Bone marrow (tissue), 2 donors: ENCODE data around the gene PGBD4.

Source experiments
- DNase-seq, 2 donors: peaks; one replicate each; lab custom pipeline; 2025; lab: John Stamatoyannopoulos, UW

The PGBD4 gene

DNA sequence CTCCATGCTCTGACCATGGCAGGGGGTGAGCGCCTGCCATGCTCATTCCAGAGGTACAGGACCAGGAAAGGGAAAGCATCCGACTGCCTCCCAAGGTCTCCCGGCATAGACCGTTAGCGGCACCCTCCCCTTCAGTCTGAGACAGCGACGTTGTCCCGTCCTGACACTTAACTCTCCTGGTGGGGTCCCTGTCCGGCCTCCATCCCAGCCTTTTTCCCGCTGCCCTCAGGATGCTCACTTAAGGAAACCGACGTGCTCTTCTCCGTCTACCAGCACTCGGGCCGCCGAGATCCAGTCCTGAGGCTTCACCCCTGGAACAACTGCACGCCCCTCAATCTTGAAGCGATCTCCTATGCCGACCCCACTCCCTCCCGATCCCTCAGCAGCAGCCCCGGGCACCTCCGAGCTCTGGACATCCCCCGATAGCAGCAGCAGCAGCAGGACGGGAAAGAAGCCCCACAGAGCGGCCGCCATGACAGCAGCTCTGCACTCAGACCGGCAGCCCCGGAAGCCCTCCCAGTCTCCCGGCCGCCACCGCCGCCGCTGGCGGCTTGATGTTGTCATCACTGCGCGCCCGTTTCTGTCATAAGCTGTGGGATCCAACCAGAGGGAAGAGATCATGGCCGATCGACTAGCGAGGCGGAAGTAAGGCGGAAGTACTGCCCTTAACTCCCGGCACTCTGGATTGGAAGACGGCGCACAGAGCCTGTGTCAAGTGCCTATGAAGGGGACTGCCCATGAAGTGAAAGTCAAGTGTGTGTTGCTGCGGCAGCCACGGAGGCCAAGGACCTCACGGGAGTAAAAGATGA is at the start of gene PGBD4, which contains the start of gene EMC7:
Gene PGBD4, plus strand, starts transcription at position 718 of the 809 bp plus-strand sequence. CDS start 449 bp downstream, outside the sequence.
Gene EMC7, minus strand, starts transcription at position 497 of the 809 bp plus-strand sequence. Its CDS starts 23 bp downstream, at position 474.
- peak; percentile 93 to 98 for DNase-seq

DNA sequence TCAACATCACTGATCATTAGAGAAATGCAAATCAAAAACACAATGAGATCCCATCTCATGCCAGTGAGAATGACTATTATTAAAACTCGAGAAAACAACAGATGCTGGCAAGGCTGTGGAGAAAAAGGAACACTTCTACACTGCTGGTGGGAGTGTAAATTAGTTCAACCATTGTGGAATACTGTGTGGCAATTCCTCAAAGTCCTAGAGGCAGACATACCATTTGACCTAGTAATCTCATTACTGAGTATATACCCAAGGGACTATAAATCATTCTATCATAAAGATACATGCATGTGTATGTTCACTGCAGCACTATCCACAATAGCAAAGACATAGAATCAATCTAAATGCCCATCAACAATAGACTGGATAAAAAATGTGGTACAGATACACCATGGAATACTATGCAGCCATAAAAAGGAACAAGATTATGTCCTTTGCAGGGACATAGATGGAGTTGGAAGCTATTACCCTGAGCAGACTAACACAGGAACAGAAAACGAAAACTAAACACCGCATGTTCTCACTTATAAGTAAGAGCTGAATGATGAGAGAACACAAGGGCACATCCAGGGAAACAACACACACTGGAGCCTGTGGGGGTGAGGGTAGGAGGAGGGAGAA is 47.7 kb upstream of the PGBD4 start:
- DNase-seq = no peak

DNA sequence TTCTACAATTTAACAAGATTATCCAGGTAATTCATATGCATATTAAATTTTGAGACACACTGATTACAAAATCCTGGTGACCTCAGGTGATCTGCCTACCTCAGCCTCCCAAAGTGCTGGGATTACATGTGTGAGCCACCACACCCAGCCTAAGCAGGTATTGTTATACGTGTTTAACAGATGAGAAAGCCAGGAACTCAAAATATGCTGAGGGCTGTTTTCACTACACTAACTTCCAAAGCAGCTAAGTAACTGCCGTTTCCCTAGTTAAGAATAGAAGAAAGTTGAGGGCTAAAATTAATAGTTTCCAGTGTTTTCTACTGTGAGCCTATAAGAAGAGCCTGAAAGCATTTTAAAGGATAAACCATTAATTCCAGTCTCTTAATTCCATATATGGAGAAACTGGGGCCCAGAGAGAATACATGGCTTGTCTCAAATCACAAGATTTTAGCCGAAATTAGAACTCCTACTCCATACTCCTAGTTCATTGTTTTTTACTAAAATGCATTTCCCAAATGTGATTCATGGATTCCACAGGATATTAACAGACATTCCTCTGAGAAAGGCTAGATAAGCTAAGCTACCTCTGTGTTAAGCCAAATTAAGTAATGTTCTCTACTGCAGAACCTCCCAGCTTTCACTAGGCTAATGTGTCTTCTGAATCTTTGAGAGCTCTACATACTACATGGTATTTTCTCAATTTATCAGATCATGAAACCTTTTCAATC is 45.9 kb upstream of the PGBD4 start:
- DNase-seq = no peak

DNA sequence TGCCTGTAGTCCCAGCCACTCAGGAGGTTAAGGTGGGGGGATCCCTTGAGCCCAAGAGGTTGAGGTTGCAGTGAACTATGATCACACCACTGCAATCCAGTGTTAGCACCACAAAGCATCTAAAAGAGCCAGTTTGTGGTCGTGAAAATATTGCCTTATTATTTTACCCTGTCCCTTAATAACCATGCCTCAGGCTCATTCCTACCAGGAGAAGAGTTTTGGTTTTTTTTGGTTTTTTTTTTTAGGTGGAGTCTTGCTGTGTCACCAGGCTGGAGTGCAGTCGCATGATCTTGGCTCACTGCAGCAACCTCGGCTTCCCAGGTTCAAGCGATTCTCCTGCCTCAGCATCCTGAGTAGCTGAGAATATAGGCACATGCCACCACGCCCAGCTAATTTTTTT is 45.0 kb upstream of the PGBD4 start:
- no peak for DNase-seq

DNA sequence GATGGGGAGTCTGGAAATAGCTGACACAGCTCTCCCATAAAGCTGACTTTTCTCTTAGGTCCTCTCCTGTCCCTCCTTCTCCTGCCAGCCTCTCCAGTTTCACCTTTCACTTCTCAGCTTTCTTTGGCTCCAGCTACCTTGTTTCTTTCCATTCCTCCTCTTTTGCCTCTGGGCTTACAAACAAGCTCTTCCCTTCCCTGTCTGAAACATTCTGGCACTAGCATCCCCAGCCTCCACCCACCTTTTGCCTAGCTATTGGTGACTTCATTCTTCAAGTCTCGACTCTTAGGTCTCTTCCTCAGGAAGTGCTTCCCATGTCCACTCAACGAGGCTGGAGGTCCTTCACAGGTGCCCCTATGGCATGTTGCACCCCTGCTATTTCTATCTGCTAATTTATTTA is 42.4 kb upstream of the PGBD4 start:
- no peak for DNase-seq

DNA sequence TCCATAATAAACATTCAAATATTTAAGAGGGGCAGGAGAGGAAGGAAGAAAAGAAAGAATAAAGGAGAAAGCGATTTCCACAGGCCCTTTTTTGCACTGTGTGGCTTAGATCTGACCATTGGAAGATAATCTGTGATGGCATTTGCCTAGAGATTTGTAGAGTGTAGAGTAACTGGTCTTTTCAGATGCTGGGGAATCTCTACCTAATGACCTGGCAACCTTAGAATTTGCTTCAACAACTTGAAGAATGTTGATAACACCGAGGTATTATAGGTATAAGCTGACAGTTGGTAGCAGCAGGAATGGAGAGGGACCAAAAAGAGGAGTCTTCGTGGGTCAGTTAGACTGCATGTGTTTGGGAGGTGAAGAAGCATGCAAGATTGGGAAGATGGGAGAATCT is 41.9 kb upstream of the PGBD4 start:
- no peak for DNase-seq

DNA sequence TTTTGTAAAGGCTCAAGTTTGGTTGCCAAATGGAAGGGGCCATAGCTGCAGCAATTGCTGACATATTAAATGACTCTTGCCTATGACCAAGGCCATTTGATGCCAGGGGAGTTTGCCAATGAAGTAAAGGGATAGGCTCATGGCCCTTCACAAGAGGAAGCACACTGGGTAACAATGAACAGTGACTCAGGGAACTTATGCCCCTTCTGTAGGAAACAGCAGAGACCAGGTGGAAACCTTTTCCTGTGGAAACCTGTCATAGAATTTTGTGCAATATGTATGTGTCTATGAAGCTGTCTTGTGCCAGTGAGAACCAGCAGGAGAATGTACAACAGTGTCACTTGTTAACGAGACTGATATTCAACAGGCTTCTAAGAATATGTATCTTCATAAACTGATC is 37.4 kb upstream of the PGBD4 start:
- no peak for DNase-seq

DNA sequence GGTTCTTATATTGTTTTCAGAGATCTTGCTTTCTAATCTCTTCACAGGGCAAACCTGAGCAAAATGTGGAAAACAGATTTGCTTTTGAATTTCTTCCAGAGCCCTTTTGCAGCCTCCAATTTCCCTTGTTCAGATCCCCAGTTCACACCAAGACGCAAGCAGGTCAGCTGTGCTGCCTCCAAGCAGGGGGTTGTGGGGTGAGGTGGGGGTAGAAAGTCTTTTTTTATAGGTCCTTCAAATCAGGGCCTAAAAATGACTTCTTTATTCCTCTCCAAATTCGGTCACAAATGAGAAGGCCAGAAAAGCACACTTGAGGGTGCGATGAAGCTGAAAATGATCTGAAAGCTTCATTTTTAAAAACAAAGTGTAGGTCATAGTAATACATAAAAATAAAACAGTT is 36.6 kb upstream of the PGBD4 start:
- no peak for DNase-seq

DNA sequence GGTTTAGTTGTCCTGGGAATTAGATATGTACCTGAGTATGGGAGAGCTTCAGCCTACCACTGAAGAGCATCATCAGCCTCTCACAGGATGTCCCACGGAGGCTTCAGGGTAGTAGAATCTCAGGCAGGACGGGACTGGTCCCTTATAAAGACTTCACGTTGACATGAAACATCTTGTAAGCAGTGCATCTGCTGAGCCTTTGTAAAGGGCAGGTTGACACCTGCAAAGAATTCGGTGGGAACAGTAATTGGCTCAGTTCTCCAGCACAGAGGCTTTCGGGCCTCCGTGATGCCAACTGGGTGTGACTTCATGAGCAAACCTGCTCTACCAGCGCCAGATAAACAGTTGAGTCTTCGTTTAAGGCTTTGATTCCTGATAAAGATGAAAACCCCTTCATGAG is 35.9 kb upstream of the PGBD4 start:
- no peak for DNase-seq

DNA sequence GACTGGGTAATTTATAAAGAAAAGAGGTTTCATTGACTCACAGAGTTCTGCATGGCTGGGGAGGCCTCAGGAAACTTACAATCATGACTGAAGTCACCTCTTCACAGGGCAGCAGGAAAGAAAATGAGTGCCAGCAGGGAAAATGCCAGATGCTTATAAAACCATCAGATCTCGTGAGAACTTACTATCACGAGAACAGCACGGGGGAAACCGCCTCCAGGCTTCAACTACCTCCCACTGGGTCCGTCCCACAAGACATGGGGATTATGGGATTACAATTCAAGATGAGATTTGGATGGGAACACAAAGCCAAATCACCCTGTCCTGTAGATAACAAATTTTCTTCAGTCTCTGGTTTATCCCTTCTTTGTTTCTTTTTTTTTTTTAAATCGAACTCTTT is 31.9 kb upstream of the PGBD4 start:
- no peak for DNase-seq

DNA sequence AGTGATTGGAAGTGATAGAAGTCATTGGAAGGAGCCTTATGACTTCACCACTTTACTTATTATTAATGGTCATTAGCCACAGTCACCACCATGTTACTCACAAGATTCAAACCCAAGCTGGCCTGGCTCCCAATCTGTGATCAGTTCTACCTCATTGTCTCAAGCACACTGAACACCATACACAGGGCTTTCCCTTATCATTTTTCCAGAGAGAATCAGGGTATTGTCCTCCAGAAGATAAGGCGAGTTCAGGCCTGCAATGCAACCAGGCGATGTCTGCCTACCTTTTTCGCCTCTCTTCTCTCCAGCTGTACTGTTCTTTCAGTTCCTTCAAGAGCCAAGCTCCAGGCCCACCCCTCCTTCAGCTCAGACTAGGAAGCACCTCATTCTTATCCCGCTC is 25.1 kb upstream of the PGBD4 start:
- DNase-seq = no peak

DNA sequence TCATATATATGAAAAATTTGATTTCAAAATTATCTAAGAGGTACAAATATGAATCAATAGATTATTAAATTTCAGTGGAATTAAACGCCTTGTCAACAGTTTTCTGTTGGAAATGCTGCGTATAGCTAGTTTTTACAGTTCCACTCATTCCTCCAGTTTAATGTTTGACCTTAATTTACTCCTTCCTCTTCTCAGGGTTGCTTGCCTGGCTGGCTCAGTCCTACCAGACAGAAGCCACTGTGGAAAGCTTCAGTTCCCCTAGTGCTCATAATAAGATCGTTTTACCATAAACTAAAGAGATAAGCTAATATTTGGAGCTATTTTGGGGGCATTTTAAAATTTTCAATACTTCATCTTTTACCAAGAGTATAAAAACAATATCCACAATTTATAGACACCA is 23.0 kb upstream of the PGBD4 start:
- no peak for DNase-seq

DNA sequence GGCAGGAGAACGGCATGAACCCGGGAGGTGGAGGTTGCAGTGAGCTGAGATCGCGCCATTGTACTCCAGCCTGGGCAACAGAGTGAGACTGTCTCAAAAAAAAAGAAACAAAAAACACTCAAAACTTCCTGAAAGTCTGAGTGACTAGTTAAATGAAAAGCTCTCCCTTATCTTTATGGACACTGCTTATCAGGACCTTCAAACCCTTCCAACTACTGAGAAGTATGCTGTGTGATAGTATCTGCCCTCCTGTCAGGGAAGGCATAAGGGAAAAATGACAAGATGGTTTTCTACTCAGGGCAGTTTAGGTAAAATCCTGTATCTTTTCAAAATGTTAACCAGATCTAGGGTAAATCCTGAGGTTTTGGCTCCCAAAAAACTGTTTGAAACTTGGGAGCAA is 22.0 kb upstream of the PGBD4 start:
- no peak for DNase-seq

DNA sequence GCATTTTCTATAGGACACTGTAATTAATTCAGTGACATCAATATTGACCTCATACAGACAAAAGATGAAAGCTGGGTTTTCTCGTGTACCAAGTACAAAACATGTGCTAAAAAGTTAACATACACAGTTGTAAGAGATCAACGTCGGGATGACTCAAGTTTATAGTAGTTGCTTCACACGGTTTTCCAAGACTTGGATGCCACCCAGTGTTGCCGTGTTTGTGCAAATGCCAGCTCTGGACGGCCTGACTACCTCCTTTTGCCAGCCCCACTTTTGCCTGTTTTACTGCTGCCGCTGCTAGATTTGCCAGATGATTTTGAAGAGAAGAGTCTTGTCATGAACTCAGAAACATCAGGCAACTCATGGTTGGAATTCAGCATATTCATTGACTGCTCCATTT is 17.8 kb upstream of the PGBD4 start:
- no peak for DNase-seq

DNA sequence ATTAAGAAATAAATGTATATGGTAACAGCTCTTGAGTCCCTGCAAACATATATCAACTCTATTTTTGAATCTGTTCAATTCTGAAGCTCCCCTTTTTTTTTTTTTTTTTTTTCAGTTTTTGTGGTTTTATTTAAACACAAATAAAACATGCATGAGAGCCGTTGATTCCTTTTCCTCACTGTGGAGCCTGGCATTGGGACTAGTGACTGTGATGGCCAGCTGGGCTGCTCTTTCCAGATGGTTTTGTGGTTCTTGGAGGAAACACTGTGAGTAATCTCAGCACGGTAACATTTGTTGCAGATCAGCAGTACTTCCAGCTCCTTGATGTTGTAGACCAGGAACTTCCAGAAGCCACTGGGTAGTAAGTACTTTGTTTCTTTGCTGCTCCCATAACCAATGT is 16.1 kb upstream of the PGBD4 start:
- DNase-seq = no peak

DNA sequence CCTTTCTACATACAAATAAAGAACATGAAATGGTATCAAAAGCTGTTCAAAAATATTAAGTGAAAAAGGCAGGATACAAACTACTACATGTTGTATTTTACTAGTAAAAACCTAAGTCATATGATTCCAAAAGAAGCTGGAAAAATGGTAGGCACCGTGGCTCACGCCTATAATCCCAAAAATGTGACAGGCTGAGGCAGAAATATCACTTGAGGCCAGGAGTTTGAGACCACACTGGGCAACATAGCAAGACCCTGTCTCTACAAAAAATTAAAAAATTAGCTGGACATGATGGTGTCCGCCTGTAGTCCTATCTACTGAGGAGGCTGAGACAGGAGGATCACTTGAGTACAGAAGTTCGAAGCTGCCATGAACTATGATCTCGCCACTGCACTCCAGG is 2.0 kb upstream of the PGBD4 start:
- DNase-seq = no peak

DNA sequence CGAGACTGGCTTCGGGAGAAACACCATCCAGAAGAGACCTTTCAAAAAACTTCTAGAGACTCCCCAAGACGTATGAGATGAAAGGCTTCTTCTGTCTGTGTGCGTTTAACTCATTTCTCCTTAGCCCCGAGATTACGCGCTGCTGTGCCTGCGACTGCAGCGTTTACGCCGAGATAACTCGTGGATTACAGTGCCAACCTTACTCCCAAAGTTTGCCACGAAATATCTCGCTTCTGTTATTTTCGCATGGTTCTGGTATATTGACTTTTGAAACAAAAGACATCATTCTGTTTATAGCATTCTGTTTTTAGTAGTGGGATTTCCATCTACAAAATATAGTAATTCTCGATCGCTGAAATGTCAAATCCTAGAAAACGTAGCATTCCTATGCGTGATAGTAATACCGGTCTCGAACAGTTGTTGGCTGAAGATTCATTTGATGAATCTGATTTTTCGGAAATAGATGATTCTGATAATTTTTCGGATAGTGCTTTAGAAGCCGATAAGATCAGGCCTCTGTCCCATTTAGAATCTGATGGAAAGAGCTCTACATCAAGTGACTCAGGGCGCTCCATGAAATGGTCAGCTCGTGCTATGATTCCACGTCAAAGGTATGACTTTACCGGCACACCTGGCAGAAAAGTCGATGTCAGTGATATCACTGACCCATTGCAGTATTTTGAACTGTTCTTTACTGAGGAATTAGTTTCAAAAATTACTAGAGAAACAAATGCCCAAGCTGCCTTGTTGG is 467 bp downstream of the PGBD4 start:
- no peak for DNase-seq

DNA sequence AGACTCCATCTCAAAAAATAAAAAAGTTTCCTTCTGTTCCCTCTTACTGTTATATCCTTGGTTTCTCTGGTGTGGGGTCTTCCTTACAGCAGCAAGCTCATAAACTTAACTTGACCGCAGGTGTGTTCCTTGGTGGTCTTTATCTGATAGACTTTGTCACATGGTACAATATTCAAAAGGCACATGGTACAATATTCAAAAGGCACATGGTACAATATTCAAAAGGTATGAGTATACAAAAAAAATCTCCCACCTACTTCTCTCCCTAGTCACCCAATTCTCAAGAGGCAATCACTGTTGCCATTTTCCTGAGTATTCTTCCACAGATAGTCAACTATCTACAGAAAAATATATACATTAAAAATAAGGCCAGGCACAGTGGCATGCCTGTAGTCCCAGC is 4.5 kb downstream of the PGBD4 start:
- no peak for DNase-seq

DNA sequence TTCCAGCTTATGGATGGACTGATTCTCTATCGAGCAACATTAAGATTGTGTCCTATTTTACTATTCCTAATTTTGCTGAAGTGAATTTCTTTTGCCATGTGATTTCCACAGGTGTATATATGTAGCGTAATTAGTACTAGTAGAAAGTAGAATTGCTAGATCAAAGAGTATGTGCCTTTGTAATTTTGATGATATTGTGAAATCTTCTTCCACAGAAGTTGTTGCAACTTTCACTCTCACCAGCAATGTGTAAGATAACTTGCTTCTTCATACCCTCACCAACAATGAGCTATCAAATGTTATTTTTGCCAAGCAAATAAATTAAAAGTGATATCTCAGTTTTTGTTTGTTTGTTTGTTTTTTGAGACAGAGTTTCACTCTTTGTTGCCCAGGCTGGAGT is 5.4 kb downstream of the PGBD4 start:
- no peak for DNase-seq

DNA sequence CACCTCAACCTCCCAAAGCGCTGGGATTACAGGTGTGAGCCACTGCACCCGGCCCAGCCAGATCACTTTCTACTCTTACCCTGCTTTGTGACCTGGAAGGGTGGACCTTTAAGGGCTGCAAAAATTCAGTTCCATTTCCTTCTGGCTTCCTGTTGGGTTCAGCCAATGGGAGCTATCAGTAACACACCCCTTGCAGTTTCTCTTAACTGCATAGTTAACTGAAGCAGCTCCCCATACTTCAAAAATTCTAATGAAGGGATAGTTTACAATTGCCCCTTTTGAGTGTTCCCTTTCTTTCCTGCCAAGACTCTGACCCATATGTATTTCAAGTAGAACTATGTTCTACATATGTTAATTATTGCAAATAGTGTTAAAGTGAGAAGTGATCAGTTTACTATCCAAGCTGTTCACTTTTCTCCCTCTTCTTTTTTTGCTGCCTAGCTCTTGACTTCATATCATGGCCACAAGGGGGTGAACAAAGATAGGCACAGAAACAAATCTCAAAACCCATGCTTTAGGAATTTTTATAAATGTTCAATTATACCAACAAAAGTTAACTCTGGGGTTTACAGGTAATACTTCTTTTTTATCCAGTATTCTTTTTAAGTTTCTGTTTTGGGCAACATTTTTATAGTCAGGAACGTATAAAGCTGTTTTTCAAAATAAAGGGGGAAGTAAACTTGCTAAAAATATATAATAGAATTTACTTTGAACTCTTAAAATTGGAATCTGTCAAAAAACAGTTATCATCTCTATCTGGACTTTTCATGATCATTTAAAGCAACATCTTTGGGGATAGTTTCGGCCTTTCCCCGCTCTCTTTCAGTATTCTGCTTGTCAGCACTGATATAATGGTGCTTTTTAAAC is 8.1 kb downstream of the PGBD4 start:
- DNase-seq = peak in 1 of 2 donors; percentile 50

DNA sequence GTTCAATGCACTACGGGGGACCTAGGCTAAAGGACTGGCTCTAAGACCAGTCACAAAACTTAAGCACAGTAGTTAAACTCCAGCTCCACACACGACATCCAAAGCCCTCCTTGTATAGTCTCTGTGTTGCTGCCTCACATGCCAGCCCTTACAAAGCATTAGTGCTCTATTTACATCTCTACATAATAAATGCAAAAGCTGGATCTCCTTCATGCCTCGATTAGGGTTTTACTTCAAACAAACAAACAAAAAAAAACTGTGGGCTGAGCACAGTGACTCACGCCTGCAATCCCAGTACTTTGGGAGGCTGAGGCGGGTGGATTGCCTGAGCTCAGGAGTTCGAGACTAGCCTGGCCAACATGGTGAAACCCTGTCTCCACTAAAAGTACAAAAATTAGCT is 9.6 kb downstream of the PGBD4 start:
- DNase-seq = no peak
